GM19351 (cell line): ENCODE measurements around the gene EXOC4.
"Not testable (repeated sequence)": the region's sequence is repeated elsewhere in the genome, so short reads cannot be mapped to it uniquely, and the experiment has no call there.

ENCODE experiments used
- ATAC-seq: cut with Tn5 transposase; IDR thresholded peaks from one replicate; pipeline ENCODE4 v1.9.1; 2021; ENCODE audit warnings: mild to moderate bottlenecking, moderate library complexity; ENCODE audit not compliant: unreplicated experiment

Gene EXOC4

DNA sequence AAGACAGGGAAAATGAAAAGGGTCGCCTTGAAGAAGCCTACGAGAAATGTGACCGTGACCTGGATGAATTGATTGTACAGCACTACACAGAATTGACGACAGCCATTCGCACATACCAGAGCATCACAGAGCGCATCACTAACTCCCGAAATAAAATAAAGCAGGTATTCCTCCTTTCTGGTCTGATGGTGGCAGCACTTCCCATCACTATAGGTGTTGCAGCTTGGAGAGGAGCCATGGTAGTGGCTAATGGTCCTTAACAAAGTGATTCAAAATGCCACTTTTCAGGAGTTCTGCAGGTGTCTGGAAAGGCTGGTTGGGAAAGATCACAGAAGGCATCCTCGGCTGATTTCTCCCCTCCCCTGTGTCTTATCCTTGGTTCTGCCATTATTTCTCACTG lies 22.1 kb downstream of the EXOC4 start:
- no peak for ATAC-seq

DNA sequence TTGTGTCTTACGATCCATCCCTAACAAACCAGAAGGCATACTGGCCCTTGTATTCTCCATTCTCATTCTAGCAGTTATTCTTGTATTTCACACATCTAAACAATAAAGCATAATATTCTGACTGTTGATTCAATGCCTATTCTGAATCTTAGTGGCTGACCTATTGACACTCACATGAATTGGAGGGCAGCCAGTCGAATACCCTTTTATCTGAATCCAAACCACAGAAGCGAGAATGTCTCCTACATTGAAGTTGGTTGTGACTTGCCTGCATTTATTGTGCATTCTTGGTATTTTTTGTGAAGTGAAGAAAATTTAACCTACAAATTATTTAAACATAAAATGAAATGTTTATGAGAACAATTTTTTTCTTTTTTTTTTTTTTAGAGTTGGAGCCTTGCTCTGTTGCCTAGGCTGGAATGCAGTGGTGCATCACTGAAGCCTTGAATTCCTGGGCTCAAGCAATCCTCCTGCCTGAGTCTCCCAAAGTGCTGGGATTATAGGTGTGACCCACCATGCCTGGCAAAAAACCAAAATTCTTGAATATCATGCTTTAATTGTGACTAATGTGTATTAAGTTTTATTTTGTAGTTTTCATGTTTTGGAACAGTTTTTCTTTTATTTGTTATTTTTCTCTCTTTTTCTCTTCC lies 22.7 kb downstream of the EXOC4 start:
- ATAC-seq = no peak

DNA sequence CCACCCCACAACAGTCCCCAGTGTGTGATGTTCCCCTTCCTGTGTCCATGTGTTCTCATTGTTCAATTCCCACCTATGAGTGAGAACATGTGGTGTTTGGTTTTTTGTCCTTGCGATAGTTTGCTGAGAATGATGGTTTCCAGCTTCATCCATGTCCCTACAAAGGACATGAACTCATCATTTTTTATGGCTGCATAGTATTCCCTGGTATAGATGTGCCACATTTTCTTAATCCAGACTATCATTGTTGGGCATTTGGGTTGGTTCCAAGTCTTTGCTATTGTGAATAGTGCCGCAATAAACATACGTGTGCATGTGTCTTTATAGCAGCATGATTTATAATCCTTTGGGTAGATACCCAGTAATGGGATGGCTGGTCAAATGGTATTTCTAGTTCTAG lies 26.1 kb downstream of the EXOC4 start:
- not testable (repeated sequence) for ATAC-seq

DNA sequence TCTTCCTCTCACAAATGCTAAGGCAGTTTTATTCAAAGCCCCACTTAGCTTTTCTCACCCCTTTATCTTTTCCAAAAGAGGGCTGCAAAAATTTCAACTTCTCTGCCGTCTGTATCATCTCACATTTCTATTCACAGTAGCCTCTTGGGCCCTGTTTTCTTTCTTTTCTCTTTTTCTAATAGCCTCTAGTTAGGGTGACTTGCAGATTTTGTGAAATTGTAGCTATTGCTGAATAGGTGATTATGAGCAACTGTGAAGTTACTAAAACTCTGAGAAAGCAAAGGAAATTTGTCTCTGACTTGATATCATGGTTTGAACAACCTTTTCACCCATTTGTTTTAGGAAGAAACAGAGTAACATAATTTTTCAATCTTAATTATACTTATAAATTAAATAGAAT lies 29.2 kb downstream of the EXOC4 start:
- no peak for ATAC-seq

DNA sequence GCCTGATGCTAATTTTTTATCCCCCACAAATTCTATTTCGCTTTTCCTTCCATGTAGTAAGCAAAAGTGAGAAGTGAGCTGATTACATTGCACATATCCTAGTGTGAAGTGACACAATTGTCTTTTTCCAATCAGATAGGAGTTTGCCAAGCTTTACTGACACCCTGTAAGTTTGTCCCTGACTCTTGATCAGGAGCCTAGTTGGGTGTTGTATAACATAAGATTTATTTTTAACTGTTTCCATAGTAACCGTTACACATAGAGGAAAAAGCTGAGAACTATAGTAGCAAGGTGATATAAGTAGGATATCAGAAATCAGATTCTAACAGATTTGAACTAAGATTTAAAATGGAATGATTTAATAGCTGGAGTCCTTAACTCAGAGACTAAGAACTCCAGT lies 31.2 kb downstream of the EXOC4 start:
- ATAC-seq = no peak

DNA sequence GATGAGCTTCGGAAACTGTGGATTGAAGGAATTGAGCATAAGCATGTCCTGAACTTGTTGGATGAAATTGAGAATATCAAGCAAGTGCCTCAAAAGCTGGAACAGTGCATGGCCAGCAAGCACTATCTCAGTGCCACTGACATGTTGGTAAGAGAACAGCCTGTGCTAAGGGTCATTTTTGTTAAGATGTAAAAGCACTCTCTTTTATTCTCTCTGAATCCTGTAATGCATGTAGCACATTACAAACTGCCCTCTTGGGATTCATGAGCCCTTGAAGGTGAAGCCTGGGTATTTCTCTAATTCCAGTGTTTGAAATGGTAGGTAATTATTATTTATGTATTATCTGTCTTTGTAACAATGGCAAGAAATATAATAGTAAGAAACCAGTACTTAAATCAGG lies 36.1 kb downstream of the EXOC4 start:
- no peak for ATAC-seq

DNA sequence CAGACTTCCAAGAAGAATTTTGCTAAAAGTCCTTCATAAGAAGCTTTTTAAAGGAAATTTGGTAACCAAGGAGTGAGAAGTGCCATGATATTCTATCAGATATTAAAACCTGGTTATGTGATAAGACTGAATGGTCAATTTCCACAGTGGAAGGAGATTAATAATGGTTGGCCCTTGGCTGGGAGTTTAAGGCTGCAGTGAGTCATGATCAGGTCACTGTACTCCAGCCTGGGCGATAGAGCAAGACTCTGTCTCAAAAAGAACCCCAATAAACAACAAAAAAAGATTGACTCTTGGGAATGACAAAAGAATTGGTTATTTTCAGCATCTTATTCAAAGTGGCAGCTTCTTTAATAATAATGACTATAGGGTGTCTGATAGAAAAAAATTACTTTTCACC lies 37.2 kb downstream of the EXOC4 start:
- no peak for ATAC-seq

DNA sequence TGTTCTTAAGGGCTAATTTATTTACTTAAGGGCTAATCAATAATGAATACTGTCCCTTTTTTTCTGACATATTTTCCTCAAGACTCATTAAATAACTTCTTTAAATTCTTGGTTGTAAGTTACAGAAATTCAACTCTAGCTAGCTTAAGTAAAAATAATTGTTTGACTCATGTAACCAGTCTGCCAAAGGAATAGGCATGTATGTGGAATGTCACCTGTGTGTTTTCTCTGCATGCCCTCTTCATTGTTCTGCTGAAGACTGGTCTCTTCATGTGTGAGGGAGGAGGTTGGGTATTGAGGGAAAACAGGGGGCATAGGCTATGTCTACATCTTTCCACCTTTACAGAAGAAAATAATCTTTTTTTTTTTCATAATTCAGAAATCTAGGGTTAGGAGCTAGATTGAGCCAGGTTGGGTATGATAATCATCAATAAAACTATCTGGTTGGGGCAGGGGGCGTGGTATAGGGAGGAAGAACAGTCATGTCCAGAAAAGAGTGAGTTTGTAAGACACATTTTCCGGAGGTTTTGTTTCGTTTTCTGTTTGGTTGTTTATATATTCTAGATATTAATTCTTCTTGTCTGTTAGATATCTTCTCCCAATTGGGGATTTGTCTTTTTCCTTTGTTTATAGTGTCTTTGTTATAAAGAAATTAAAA lies 37.9 kb downstream of the EXOC4 start:
- ATAC-seq = no peak

DNA sequence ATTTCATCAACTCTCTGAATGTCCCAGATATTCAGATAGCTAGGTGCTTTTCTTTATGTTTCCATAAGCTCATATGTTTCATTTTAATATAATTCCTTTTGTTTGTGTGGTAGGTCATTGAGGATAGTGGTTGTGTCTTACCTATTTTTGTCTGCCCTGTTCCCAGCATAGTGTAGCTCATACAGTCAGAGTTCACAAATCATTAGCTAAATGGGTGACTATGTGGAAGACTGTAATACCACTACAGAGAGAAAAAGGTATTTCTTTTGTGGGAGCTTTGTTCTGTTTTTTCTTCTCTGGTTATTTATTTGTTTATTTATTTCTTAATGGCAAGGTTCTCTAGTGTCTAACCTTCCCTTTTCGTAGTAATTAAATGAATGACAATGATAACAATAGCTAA lies 39.8 kb downstream of the EXOC4 start:
- no peak for ATAC-seq

DNA sequence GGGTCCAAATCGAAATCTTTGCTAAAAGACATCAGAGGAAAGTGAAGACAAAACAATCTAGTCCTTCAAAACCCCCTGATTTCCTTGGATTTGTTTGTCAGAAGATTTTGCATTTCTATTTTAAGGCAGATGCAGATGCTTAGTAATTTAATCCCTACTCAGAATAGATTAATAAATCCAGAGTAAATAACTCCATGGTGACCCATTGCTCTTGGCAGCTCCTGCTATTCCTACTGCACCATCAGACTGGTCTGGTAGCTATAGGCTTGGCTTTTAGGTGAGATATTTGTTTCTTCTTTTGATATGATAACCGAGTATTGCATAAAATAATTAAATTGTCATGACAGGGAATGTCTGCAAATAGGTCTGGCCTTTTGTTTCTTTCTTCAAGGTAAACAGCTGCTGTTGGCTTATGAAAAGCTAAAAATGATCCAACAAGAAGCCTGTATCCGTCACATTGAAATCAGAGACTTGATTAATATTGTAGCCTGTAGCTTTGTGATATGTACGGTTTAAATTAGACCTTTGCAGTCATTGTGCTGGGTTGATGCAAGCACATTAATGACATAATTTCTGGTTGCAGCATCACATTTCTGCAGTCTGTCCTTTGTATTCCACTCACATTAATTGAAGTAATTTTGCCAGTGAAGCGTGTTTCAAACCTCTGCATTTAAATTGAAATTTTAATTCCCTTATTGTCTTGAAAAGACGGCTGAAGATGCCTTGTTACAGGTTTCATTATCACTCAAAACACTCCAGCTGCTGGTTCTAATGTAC lies 40.7 kb downstream of the EXOC4 start:
- ATAC-seq = no peak

DNA sequence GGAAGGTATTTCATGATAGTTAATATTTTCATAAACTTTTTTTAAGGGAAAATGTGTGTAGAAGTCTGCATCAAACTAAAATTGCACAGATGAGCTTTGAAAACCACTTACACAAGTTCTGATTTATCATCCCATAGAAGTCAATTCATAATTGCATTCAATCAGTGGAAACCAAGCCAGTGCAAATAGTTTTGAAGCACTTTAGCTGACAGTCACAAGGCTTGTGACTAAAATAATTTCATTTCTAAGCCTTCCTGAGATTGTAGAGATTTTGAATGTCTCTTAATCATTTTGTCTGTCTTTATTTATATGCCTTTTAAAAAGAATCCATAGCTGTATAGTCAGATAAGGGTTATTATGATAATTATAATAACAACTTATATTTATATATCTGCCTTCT lies 41.4 kb downstream of the EXOC4 start:
- ATAC-seq = no peak

DNA sequence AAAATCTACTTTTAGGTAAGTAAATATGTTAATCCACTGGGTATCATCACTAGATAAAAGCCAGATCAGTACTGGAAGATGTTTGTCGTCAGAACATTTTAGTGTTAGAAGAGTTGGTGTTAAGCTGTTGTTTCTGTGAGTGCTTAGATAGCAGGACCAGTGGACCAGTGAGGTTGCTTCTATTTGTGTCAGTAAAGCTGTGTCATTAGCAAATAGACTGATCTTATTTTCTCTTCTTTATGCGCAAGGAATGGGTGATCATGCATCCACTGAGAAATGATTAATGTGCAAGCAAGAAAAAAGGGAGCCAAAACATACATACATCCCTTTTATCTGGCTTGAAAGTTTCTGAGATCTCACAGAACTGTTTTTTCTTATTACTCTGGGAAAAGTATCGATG lies 42.6 kb downstream of the EXOC4 start:
- ATAC-seq = no peak

DNA sequence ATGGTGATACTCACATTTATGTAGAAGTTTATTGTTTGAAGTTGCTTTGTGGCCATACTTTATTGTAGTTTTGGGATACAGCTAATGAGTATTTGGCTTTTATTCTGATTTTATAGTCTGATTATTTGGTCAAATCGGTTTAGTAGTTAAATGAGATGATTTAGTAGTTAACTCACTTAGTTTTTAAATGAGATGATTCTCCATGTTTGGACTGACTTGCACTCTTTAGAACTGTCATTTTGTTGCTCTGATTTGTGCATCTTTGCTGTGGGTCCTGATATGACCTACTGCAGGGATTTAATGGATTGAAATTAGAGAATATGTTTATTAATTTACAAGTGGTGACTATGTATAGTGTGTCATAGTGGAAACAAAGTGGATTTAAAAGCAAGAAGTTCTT lies 44.2 kb downstream of the EXOC4 start:
- no peak for ATAC-seq

DNA sequence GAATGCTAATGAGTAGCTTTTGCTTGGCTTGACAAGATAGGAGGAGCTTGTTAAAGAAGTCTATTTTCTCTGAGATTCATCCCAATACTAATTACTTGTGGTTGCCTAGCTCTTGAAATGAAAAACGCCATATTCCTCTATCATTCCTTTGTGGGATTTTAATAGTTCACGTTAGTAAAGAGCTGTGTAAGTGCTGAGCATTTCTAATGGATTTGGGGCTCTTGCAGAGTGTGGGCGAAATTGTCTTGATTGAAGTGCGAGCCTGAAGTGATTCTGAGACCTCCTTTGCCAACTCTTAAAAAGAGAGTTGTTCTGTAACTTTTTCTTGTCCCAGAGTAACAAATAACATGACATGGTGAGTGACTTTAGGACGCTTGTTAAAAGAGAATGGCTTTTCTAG lies 45.2 kb downstream of the EXOC4 start:
- ATAC-seq = no peak

DNA sequence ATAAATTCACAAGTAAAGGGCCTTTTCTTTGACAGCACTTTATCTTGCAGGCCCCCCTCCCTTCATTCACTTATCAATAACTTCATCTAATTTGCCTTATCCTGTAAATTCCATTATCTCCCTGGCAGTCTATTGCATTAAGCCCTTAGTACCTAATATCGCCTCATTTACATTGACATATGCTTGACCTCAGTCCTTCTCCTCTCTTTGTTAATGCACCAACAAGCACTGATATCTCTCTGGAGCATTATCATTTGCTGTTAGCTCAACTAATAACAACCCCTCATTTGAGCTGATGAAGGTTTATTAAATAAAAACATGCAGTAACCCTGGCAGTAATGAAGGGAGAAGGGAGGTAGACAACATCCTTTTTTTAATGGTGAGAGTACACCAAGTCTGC lies 46.8 kb downstream of the EXOC4 start:
- ATAC-seq = no peak

DNA sequence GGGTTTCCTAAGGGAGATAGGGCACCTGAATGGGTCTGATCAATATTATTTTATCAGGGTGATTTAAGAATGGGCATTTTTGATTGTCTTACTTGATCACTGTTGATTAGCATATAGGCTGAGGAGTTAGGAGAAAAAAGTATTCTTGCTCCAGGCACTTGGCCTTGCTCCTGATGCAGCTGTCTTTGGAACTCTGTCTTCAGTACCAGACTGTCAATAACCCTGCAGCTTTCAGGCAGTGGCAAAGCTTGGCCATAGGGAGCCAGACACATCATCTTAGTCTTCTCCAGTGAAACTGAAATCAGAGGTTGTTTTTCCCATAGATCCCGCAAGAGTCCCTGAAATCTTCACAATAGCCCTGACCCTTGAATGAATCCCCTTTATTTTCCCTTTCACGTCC lies 47.2 kb downstream of the EXOC4 start:
- ATAC-seq = no peak

DNA sequence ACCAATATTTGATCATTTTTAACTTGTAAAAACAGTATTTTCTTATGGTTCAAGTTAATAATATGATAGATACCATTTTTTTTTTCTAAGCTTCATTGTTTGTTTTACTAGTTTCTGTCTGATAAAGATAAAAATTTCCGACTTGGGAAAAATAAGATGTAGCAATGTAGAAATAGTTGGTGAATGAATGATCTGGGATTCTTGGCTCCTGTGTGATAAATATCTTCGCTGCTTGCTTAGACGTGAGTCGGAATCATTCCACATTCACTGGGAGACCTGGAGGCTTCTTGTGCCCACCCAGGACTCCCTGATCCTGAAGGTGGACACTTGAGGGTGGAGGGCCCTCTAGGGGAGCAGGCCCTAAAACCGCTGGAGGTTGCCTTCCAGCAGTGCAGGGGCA lies 47.9 kb downstream of the EXOC4 start:
- ATAC-seq = no peak

DNA sequence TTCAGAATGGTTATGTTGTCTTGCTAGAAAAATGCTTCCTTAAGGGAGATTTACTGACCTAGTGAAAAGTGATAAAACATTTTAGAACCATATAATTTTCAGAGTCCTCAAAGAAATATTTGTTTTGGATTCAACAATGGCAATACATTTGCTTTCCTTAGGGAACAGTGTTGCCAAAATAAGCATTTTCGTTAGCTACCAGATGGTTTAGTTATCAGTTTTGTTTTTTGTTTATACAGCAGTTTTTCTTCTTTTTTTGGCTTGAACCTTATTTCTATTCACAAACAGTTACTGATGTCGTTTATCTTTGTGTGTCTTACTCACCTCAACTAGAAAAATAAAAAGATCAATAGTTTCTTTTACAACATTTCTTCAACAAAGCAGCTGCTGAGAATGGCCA lies 48.6 kb downstream of the EXOC4 start:
- ATAC-seq = no peak

DNA sequence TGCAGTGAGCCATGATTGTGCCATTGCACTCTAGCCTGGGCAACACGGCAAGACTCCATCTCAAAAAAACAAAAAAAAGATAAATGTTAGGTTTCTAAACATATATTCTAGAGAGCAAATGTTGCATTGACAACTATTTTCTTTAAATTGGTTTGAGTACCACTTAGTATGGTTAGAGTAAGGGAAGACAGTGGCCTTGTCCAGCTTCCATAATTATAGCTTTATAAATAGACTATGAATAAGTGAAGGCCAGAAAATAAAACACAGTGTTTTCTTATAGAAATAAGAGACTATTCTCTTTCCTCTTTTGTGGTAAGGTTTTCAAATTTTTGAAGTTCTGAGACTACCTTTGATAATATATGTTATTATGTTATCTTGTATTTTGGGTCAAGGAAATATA lies 50.5 kb downstream of the EXOC4 start:
- no peak for ATAC-seq

DNA sequence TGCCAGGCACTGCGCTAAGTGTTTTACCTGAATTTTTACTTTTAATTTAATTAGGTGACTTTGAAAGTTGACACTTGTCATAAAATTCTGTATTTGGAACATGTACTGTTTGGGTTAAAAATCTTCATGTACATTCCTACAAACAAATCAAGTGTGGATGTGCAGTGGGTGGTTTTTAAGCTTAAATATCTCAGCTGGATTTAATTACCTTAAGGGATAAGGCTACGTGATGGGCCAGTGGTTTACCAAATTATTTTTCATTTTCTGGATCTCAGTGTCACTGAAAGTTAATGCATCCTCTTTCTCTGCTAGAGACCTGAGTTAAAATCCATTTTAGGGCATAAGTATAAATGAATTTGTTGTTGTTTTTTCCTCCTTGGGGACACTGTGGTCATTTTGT lies 51.1 kb downstream of the EXOC4 start:
- ATAC-seq = no peak

DNA sequence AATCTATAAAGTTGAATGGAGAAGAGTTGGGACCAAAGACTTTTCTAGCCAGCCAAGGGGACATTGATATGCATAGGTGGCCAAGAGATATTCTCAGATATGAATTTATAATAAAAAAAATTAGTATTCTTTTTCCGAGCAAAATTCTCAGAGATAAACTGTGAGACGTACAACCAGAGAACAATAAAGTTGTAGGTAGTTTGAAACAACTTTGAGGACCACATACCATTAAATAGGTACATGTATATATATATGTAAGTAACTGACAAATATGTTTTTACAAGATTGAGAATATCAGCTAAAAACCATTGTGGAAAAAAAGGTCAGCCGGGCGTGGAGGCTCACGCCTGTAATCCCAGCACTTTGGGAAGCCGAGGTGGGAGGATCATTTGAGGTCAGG lies 56.5 kb downstream of the EXOC4 start:
- no peak for ATAC-seq

DNA sequence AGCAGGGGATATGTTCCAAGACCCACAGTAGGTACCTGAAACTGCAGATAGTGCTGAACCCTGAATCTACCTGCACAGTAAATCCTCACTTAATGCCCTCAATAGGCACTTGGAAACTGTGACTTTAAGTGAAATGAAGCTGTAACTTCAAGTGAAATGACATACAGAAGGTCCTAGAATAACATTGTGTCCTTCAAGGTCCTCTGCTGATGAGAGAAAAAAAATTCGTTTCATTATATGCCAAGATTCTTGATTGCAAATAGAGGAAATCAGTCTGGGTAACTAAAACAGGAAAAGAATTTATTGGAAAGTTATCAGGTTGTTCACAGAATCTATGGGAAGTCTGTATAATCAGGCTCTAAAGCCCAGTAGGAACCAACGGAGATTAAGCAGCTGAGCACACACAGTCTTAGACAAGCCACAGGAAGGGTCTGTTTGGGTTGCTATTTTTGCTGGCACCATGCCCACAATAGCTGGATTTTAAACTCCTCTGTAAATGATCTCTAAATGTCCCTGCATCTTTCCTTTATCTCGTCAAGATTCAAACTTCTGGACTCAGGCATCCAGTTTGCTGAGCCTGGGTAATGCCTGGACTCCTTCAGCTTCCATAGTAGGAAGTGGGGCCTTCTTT lies 57.5 kb downstream of the EXOC4 start:
- ATAC-seq = no peak
